Smooth muscle cell (in vitro differentiated cells): ENCODE results near the gene RSPRY1. TPM values are rescaled to one million over a fixed set of nuclear protein-coding genes. Genes with fewer than 3 reads are reported as not detected.

ENCODE experiments used
- DNase-seq: peaks from one replicate; lab custom pipeline; 2025; ENCODE audit not compliant: unreplicated experiment; lab: John Stamatoyannopoulos, UW
- H2AFZ ChIP-seq: fragments of 200-600 bp; sonication (generic); 2 replicates; pipeline ENCODE4 v1.6.0; 2016; ENCODE audit warnings: antibody characterized with exemption, low read depth, mild to moderate bottlenecking
- H3F3A ChIP-seq: fragments of 200-600 bp; sonication (generic); 2 replicates; pipeline ENCODE4 v1.6.0; 2017; ENCODE audit warnings: antibody characterized with exemption, low read depth
- H3K27ac ChIP-seq: fragments of 200-600 bp; sonication (generic); 2 replicates; pipeline ENCODE4 v1.5.1; 2016; ENCODE audit warnings: low read depth, mild to moderate bottlenecking
- H3K27me3 ChIP-seq: fragments of 200-600 bp; sonication (generic); 2 replicates; pipeline ENCODE4 v1.6.1; 2016; ENCODE audit warnings: low read depth, mild to moderate bottlenecking
- H3K36me3 ChIP-seq: fragments of 200-600 bp; sonication (generic); 2 replicates; pipeline ENCODE4 v1.5.1; 2016; ENCODE audit warnings: low read depth
- H3K4me1 ChIP-seq: fragments of 200-600 bp; sonication (generic); 2 replicates; pipeline ENCODE4 v1.5.1; 2016; ENCODE audit warnings: low read depth
- H3K4me2 ChIP-seq: fragments of 200-600 bp; sonication (generic); 2 replicates; pipeline ENCODE4 v1.6.0; 2016; ENCODE audit warnings: mild to moderate bottlenecking
- H3K4me3 ChIP-seq: fragments of 200-600 bp; sonication (generic); 2 replicates; pipeline ENCODE4 v1.5.1; 2016; ENCODE audit warnings: mild to moderate bottlenecking
- H3K79me2 ChIP-seq: fragments of 200-600 bp; sonication (generic); 2 replicates; pipeline ENCODE4 v1.6.0; 2016; ENCODE audit warnings: low read depth, mild to moderate bottlenecking
- H3K9ac ChIP-seq: fragments of 200-600 bp; sonication (generic); 2 replicates; pipeline ENCODE4 v1.6.0; 2016; ENCODE audit warnings: low read depth
- H3K9me3 ChIP-seq: fragments of 200-600 bp; sonication (generic); replicated peaks from 2 replicates; pipeline ENCODE4 v1.5.1; 2016; ENCODE audit warnings: low read depth
- H4K20me1 ChIP-seq: fragments of 200-600 bp; sonication (generic); 2 replicates; pipeline ENCODE4 v1.6.0; 2016; ENCODE audit warnings: low read depth
- WGBS: methylation state at CpG from one replicate; pipeline ENCODE4 v1.1.7; 2016; ENCODE audit warnings: low lambda C conversion rate; 5-methylcytosine and 5-hydroxymethylcytosine counted together
- polyA plus RNA-seq: library from polyadenylated mRNA; unstranded; fragments of >200 nt; fragmentation: Nextera tagmentation; extraction: Ambion mirVana; gene quantifications from 2 replicates; pipeline ENCODE4 v1.2.1, GENCODE V29; 2016
- total RNA-seq: library from RNA; depleted of rRNA; stranded (reverse); fragments of >200 nt; gene quantifications from 2 replicates; pipeline ENCODE4 v1.2.3, GENCODE V29; 2014
- TF ChIP-seq, protein P1 (sequence below): fragments of 200-600 bp; sonication (generic); IDR thresholded peaks from 2 replicates; pipeline ENCODE4 v1.5.1; 2017; ENCODE audit warnings: borderline replicate concordance, mild to moderate bottlenecking, antibody characterized with exemption; ENCODE audit not compliant: insufficient read depth, poor library complexity, severe bottlenecking

RSPRY1 gene
- total and polyA plus RNA-seq, 2 experiments from 2014 or later = 42.0 to 57.1 TPM

GRCh38 chr16:57156351-57156703 lies 29.8 kb upstream of the RSPRY1 start:
- H3K27ac ChIP-seq = no peak overlapping the region
- peaks cover 10% of the 10 kb centered on the region for H4K20me1 ChIP-seq
- no peak overlapping the region for H3K4me3 ChIP-seq
- H3F3A ChIP-seq = no peaks in the 10 kb centered on the region
- H3K27me3 ChIP-seq = no peaks in the 10 kb centered on the region
- no peaks in the 10 kb centered on the region for H3K4me1 ChIP-seq
- no peaks in the 10 kb centered on the region for H3K9me3 ChIP-seq
- no peak overlapping the region for H2AFZ ChIP-seq
- 53% methylated on average over 4 of the region's 4 CpGs for WGBS
- no peak for DNase-seq
- H3K9ac ChIP-seq = no peak overlapping the region
- H3K79me2 ChIP-seq = no peaks in the 10 kb centered on the region
- peaks cover 6% of the 10 kb centered on the region for H3K36me3 ChIP-seq
- no peak overlapping the region for H3K4me2 ChIP-seq
- TF ChIP-seq, protein P1, sequence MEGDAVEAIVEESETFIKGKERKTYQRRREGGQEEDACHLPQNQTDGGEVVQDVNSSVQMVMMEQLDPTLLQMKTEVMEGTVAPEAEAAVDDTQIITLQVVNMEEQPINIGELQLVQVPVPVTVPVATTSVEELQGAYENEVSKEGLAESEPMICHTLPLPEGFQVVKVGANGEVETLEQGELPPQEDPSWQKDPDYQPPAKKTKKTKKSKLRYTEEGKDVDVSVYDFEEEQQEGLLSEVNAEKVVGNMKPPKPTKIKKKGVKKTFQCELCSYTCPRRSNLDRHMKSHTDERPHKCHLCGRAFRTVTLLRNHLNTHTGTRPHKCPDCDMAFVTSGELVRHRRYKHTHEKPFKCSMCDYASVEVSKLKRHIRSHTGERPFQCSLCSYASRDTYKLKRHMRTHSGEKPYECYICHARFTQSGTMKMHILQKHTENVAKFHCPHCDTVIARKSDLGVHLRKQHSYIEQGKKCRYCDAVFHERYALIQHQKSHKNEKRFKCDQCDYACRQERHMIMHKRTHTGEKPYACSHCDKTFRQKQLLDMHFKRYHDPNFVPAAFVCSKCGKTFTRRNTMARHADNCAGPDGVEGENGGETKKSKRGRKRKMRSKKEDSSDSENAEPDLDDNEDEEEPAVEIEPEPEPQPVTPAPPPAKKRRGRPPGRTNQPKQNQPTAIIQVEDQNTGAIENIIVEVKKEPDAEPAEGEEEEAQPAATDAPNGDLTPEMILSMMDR = no peak

DNA sequence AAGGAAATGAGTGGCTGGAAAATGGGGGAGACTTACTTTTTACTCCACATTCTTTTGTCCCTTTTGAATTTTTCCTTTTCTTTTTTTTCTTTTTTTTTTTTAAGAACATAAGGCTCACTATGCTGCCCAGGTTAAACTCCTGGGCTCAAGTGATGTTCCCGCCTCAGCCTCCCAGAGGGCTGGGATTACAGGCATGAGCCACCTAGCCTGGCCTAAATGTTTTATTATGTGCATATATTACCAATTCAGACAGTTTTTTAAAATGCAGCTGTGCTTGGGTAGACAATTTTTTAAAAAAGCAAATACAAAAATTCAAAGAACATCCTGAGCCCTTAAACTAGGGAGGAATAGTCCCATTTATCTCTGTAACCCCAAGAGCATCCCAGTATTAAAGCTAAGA lies 28.6 kb upstream of the RSPRY1 start:
- H3K27ac ChIP-seq = no peak overlapping the region
- no peaks in the 10 kb centered on the region for H3K79me2 ChIP-seq
- 100% methylated on average over 1 of the region's 1 CpG for WGBS
- H3K27me3 ChIP-seq = no peaks in the 10 kb centered on the region
- no peaks in the 10 kb centered on the region for H3K9me3 ChIP-seq
- H3F3A ChIP-seq = no peaks in the 10 kb centered on the region
- DNase-seq = no peak
- H3K4me2 ChIP-seq = no peak overlapping the region
- H3K9ac ChIP-seq = no peak overlapping the region
- peaks cover 10% of the 10 kb centered on the region for H4K20me1 ChIP-seq
- H3K4me1 ChIP-seq = no peaks in the 10 kb centered on the region
- TF ChIP-seq, protein P1 = no peak
- no peak overlapping the region for H3K4me3 ChIP-seq
- peaks cover 6% of the 10 kb centered on the region for H3K36me3 ChIP-seq
- H2AFZ ChIP-seq = no peak overlapping the region

DNA sequence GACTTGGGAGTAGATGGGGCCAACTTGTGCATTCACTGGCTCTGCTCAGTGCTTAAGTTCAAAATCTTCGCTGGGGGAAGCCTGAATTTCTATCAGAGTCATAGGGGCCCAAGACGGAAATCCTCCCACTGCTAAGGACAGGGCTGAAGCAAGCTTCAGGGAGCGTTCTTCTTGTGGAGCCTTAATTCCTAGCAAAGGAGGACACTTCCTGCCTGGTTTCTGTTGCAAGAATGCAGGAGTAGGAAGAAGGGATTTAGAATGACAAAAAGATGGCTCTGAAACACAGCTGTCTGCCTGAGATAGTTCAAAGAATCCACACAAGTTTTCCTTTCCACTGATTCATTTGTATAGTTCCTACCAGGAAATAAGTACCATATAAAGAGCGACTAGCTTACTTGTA lies 26.7 kb upstream of the RSPRY1 start:
- WGBS = 70% methylated on average over 4 of the region's 4 CpGs
- no peaks in the 10 kb centered on the region for H3K9me3 ChIP-seq
- H3K4me3 ChIP-seq = no peak overlapping the region
- H3K36me3 ChIP-seq = peaks cover 21% of the 10 kb centered on the region
- TF ChIP-seq, protein P1 = no peak
- H2AFZ ChIP-seq = no peak overlapping the region
- H3K4me2 ChIP-seq = no peak overlapping the region
- H3K79me2 ChIP-seq = no peaks in the 10 kb centered on the region
- no peaks in the 10 kb centered on the region for H3K27me3 ChIP-seq
- DNase-seq = no peak
- H4K20me1 ChIP-seq = peaks cover 10% of the 10 kb centered on the region
- no peak overlapping the region for H3K27ac ChIP-seq
- no peaks in the 10 kb centered on the region for H3K4me1 ChIP-seq
- H3F3A ChIP-seq = no peaks in the 10 kb centered on the region
- no peak overlapping the region for H3K9ac ChIP-seq

- Histone ChIP-seq H3K27me3 (no peaks in the 10 kb centered on the region), H3K9me3 (no peaks in the 10 kb centered on the region), H3K27ac (no peak overlapping the region), H3K79me2 (no peaks in the 10 kb centered on the region), H3K9ac (no peak overlapping the region), H4K20me1 (peaks cover under 1% of the 10 kb centered on the region), H2AFZ (no peak overlapping the region), H3K4me2 (no peak overlapping the region), H3K4me3 (no peak overlapping the region), H3K36me3 (peaks cover 26% of the 10 kb centered on the region), H3F3A (no peaks in the 10 kb centered on the region), H3K4me1 (peaks cover 2% of the 10 kb centered on the region)
- WGBS = 68% methylated on average over 1 of the region's 1 CpG
- TF ChIP-seq, protein P1 = no peak
- DNase-seq = no peak
Measured at GRCh38 chr16:57163842-57164241, 22.3 kb upstream of the RSPRY1 start.
